GM21423 (cell line): ENCODE results near the gene CCDC17.

Source experiments
- ATAC-seq: cut with Tn5 transposase; IDR thresholded peaks from one replicate; pipeline ENCODE4 v1.9.1; 2021; ENCODE audit warnings: mild to moderate bottlenecking, moderate library complexity; ENCODE audit not compliant: unreplicated experiment

The CCDC17 gene

DNA sequence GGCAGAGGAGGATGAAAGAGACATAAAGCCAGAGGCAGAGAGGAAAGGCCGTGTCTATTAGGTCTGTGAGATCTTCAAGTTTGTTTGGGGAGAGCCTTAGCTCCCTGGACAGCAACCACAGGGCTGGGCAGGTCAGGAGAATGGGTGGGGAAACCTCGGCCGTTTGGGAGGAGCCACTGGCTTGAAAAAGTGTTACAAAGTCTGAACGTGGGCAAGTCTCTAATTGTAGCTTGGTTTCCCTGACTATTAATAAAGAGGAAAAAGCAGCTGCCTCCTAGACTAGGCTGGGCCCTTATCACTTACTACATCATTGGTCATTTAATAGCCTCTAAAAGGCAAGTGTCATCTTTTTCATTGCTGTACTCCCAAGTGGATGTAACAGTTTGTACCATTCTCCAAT lies at the start of gene CCDC17:
Gene CCDC17, minus strand, starts transcription at position 83 of the 400 bp plus-strand sequence. CDS start 145 bp downstream, outside the sequence.
- no peak for ATAC-seq

GRCh38 chr1:45669859-45670655 lies 46.2 kb upstream of the CCDC17 start:
- no peak for ATAC-seq

DNA sequence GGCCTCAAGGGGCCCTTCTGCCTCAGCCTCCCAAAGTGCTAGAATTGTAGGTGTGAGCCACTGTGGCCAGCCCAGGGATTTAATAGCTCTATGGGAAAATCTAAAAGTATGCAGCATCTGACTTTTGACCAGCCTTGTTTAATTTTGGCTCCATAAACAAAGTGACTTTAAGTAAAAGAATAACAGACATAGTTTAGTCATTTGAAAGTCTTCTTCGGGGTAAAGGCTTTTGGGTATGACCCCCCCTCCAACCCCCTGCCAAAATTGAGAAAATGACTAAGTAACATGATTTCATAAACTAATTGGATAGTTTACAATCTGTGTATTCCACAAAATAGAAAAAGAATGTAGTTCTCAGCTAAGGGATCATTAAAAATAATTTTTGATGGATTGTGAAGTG lies 45.5 kb upstream of the CCDC17 start:
- no peak for ATAC-seq

DNA sequence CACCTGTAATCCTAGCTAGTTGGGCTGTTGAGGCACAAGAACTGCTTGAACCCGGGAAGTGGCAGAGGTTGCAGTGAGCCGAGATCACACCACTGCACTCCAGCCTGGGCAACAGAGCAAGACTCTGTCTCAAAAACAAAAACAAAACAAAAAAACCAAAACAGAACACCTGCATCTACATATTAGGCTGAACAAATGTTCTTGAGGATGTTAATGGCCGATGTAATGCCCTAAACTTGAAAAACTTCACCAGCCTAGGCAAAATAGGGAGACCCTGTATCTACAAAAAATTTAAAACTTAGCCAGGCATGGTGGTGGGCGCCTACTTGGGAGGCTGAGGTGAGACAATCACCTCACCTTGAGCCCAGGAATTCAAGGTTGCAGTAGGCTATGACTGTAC lies 44.7 kb upstream of the CCDC17 start:
- no peak for ATAC-seq

GRCh38 chr1:45667321-45668111 lies 43.7 kb upstream of the CCDC17 start:
- no peak for ATAC-seq

DNA sequence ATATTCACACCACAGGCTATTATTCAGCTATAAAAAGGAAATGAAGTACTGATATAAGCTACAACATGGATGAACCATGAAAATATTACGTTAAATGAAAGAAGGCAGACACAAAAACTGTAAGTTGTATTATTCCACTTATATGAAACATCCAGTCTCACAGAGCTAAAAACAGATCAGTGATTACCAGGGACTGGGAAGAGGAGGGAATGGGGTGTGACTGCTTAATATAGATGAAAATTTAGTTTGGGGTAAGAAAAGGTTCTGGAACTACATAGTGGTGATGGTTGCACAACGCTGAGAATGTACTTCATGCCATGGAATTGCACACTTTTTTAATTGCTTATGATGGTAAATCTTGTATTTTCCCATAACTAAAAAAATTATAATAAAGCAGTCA lies 43.0 kb upstream of the CCDC17 start:
- no peak for ATAC-seq

GRCh38 chr1:45660336-45660735 lies 36.5 kb upstream of the CCDC17 start:
- ATAC-seq: no peak

GRCh38 chr1:45659222-45659621 lies 35.4 kb upstream of the CCDC17 start:
- ATAC-seq: no peak

- ATAC-seq: no peak
These were observed 34.3 kb upstream of the CCDC17 start for GRCh38 chr1:45658171-45658570.

- no peak for ATAC-seq
These were observed 32.8 kb upstream of the CCDC17 start for GRCh38 chr1:45656573-45657226.

GRCh38 chr1:45654540-45655280 lies 30.9 kb upstream of the CCDC17 start:
- no peak for ATAC-seq

GRCh38 chr1:45647248-45648021 lies 23.6 kb upstream of the CCDC17 start:
- no peak for ATAC-seq

GRCh38 chr1:45644661-45645060 lies 20.8 kb upstream of the CCDC17 start:
- no peak for ATAC-seq

- no peak for ATAC-seq
These were observed 20.1 kb upstream of the CCDC17 start for GRCh38 chr1:45643978-45644377.

DNA sequence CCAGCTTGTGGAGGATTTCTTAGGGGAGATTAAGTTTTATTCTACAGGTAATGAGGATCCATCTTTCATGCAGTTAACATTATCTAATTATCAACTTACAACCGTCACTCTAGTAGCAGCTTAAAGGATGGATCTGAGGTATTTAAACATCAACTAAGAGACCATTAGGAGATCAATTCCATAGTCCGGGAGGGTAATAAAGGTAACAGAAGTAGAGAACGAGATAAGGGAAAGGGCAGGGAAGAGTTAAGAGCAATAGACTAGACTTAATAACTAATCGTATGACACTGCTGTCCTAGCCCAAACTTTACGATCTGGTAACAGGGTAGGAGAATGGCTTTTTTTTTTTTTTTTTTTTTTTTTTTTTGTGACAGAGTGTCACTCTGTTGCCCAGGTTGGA lies 19.5 kb upstream of the CCDC17 start:
- no peak for ATAC-seq

- no peak for ATAC-seq
These were observed 16.4 kb upstream of the CCDC17 start for GRCh38 chr1:45640293-45640692.

DNA sequence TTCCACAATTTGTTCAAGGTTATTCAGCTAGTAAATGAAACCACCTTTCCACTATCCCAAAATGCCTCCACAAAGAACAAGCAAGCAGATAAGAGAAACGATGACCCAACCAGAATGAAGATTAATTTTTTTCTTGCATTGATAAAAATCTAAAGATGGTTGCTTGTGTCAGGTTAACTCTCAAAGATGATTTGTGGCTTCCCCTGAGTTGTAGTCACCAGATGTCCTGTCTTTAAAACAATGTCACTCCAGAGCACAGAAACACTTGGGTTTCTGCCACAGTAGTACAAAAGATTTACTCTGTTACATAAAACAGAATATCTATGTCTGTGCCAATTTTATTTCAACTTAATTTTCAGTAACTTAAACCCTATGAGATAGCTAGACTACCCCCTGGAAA lies 11.4 kb upstream of the CCDC17 start:
- no peak for ATAC-seq

- no peak for ATAC-seq
These were observed 6.6 kb upstream of the CCDC17 start for GRCh38 chr1:45630429-45630828.

- no peak for ATAC-seq
These were observed 5.2 kb upstream of the CCDC17 start for GRCh38 chr1:45629035-45629434.
